Activated CD4-positive, CD25-positive, alpha-beta regulatory T cell treated with anti-CD3 and anti-CD28 coated beads, Interleukin-2, amount 50 U/mL, for 16 hours (primary cell): ENCODE results near the gene RABGGTA.

Source experiments
- DNase-seq: peaks from one replicate; pipeline ENCODE4 v3.0.0-alpha.2; 2020; ENCODE audit warnings: low read depth, low spot score

Gene RABGGTA, protein sequence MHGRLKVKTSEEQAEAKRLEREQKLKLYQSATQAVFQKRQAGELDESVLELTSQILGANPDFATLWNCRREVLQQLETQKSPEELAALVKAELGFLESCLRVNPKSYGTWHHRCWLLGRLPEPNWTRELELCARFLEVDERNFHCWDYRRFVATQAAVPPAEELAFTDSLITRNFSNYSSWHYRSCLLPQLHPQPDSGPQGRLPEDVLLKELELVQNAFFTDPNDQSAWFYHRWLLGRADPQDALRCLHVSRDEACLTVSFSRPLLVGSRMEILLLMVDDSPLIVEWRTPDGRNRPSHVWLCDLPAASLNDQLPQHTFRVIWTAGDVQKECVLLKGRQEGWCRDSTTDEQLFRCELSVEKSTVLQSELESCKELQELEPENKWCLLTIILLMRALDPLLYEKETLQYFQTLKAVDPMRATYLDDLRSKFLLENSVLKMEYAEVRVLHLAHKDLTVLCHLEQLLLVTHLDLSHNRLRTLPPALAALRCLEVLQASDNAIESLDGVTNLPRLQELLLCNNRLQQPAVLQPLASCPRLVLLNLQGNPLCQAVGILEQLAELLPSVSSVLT

DNA sequence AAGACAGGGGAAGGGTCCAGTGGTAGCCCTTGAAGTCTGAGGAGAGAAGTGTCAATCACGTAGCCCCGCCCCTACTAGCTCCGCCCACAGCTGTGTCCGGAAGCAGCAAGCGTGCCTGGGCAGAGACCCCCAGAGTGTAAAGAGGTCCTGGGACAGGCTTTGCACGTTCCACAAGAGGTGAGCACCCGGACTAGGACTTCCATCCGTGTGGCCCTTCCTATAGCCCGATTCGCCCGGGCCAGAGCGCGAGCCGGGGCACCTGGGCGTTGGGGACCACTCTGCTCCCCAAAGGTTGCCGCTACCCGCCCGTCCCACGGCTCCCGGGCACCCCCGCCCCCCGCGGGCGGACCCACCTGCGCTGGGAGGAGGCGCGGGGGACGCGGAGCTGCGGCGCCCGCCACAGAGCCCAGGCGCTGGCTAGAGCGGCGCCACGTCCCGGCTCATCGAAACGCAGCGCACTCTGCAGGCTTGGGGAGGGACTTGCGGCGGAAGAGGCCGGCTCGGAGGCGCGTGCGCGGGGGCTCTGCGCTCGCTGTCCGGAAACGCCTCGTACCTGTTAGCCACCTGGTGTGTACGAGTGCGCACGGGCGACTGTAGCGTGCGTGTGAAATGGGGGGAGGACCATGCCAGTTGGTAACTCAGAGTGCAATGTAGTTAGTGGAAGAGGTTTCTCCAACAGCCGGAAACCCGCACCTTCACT, at the start of gene RABGGTA:
TSS of gene RABGGTA (minus strand) at position 464 of the 700 bp plus-strand sequence. CDS start 482 bp downstream, outside the sequence.
- peak; percentile 84 for DNase-seq

DNA sequence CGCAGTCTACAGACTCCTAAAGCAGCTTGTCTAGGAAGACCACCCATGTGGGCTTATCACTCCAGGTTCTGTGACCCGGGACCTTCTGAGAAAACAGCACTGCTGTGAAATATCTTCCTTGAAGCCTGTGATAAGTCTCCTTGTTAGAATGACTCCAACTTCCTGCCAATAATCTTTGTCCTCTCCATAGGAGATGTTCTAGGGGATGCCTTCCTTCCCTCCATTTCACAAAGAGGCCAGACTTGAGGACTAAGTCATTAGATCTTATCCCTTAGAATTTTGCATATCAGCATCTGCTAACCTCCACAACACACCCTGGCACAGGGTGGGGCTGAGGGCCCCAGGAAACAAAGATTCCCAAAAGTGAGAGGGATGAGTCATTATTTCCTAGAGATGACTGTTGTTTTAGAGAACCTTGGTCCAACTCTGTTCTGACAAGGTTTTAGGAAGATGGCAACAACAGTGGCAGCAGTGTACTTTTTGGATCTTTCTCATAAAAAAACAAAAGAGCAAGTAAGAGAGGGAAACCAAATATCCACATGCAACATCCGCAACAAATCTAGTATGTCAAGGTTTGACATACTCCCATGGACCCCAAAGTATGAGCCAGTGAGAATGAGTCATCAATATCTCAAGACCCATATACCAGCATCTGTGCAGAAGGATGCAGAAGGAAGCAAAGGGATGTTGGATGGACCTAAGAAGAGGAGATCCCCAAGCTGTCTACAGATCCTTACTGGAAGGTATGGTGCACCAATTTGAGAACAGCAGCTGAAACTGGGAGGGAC, 45.9 kb upstream of the RABGGTA start:
- DNase-seq: no peak

DNA sequence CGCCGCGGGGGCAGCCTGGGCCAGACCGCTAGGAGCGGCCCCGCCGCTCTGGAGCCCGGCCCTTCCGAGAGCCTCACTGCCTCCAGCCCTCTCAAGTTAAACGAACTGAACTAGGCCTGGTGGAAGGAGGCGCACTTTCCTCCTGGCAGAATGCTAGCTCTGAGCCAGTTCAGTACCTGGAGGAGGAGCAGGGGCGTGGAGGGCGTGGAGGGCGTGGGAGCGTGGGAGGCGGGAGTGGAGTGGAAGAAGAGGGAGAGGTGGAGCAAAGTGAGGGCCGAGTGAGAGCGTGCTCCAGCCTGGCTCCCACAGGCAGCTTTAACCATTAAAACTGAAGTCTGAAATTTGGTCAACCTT, 45.2 kb upstream of the RABGGTA start:
- no peak for DNase-seq

DNA sequence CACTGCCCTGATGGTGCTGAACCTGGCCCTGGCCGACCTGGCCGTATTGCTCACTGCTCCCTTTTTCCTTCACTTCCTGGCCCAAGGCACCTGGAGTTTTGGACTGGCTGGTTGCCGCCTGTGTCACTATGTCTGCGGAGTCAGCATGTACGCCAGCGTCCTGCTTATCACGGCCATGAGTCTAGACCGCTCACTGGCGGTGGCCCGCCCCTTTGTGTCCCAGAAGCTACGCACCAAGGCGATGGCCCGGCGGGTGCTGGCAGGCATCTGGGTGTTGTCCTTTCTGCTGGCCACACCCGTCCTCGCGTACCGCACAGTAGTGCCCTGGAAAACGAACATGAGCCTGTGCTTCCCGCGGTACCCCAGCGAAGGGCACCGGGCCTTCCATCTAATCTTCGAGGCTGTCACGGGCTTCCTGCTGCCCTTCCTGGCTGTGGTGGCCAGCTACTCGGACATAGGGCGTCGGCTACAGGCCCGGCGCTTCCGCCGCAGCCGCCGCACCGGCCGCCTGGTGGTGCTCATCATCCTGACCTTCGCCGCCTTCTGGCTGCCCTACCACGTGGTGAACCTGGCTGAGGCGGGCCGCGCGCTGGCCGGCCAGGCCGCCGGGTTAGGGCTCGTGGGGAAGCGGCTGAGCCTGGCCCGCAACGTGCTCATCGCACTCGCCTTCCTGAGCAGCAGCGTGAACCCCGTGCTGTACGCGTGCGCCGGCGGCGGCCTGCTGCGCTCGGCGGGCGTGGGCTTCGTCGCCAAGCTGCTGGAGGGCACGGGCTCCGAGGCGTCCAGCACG, 44.6 kb upstream of the RABGGTA start:
- DNase-seq: no peak

DNA sequence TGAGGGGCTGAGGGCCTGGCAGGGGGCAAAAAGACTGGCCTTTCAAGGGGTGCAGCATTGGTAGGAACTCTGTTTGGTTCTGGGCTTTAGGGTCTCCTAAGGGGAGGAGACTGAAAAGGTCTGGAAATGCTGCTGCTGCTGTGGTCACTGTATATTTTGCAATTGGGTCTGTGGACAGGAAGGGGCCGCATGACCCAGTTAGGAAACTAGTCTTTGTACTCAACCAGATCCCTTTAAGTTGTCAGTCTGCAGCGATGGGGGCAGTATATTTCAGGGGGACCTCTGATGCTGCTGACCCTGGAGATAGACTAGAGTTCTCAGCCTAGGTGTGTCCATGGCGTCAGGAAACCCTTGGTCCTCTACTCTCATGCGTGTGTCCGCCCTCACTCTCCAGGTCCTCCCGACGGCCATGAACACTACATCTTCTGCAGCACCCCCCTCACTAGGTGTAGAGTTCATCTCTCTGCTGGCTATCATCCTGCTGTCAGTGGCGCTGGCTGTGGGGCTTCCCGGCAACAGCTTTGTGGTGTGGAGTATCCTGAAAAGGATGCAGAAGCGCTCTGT, 43.9 kb upstream of the RABGGTA start:
- DNase-seq: no peak

DNA sequence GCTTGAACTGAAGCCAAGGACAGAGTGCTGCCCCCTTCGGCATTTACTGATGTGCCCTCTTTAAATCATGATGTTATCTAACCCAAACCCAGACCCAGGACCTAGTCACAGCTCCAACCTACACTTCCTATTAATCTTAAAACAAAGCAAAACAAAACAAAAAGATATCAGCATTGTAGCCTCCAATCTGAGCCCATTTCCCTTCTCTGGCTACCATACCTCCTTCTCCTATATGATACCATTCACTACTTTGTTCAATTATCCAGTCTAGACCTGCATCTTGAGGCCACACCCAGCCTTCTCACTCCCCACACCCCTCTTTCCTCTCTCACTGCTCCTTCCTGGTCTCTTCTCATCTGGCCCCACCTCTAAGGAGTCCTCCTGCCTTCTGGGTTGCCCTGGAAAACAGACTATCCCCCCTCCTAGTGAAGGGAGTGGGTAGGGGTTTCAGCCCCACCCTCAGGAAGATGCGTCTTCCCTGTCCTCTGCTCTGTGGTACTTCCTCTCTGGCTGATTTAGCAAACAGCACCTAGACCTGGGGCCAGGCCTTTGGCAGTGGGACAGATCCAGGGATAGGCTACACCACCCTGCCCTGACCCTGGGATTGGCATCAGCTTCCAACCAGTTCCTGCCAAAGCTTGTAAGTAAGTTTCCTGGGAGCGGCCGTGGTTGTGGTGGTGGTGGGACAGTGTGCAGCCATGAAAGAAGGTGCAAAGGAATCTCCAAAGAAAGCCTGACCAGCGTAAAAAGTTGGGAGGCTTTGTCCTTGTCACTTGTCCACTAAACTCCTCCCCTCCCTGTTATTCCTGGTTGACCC, 43.2 kb upstream of the RABGGTA start:
- DNase-seq: no peak

DNA sequence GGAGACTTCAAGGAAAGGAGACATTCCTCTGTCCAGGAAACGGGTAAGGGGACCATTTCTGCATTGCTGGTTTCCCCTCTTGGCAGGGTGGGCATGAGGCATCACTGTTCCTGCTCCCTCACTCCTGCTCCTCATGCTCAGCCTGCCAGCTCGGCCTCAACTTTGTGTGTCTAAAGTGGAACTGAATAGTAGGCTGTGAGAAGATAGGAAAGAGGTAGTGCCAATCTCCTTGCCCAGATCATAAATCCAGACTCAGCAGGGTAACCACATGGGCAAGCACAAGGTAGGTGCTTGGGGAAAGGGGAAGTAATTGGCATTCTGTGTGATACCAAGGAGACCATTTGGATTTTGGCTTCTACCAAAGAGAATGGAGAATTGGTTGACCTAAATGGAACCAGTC, 42.5 kb upstream of the RABGGTA start:
- no peak for DNase-seq

DNA sequence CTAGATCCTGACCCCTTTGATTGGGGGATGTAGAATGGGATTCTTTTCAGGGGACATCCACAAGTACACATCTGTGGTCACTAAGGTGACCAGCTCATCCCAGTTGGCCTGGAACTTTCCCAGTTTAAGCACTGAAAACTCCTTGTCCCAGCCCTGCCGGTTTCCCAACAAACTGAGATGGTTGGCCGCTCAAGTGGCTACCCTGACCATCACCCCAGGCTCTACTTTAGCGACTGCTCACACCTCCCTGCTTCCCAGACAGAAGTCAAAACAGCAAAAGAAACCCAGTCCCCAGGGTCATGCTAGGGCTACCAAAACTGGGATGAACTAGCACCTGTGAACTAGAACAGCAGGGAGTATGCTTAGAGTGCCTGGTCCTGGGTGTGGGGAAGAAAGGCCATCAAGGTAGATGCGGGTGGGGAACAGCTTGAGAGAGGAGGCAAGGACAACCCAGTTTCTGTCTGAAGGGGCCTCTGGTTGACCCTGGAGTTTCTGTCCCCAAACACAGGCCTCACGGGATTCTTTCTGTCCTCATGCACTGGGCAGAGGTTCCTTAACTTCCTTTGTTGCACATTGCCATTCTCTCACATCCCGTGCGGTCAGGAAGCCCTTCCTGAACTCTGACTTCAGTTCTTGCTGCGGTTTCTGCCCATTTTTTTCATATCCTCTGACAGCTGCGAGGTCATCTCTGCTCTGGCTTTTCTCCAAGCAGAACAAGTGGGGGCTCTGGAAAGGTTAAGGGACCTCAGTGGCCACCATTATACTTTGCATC, 41.5 kb upstream of the RABGGTA start:
- DNase-seq: no peak

DNA sequence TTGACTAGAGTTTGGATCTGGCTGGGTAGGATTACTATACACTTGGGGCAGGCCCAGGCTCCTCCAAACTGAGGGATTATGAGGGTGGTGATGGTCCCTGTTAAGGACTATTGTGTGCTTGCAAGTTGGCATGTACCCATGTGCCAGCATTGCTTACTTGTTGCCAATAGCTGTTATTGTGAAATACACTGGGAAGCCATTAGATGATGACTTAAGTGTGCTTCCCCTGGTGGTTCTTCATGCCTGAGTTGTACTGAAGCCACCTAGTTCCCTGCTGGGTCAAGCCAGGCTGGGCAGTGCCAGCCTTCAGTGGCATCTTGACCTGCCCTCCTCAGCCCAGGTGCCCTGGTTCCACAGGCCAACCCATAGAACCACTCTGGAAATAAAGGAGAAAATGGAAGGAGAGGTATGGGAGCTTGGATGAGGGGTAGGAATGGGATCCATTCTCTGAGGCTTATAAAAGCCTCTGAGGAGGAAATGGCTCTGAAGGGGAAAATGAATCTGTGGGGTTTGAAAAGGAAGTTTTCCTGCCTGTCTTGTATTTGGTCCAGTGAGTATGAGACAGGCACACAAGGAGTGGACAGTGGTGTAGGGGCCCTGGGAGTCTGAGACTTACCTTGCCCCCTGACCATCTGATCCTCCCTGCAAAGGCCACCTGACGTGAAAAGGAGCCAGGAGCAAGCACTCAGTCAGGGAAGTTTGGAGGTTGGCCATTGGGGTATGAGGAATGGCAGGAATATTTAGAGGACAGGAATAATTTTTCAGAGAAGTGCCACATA, 40.6 kb upstream of the RABGGTA start:
- DNase-seq: no peak

DNA sequence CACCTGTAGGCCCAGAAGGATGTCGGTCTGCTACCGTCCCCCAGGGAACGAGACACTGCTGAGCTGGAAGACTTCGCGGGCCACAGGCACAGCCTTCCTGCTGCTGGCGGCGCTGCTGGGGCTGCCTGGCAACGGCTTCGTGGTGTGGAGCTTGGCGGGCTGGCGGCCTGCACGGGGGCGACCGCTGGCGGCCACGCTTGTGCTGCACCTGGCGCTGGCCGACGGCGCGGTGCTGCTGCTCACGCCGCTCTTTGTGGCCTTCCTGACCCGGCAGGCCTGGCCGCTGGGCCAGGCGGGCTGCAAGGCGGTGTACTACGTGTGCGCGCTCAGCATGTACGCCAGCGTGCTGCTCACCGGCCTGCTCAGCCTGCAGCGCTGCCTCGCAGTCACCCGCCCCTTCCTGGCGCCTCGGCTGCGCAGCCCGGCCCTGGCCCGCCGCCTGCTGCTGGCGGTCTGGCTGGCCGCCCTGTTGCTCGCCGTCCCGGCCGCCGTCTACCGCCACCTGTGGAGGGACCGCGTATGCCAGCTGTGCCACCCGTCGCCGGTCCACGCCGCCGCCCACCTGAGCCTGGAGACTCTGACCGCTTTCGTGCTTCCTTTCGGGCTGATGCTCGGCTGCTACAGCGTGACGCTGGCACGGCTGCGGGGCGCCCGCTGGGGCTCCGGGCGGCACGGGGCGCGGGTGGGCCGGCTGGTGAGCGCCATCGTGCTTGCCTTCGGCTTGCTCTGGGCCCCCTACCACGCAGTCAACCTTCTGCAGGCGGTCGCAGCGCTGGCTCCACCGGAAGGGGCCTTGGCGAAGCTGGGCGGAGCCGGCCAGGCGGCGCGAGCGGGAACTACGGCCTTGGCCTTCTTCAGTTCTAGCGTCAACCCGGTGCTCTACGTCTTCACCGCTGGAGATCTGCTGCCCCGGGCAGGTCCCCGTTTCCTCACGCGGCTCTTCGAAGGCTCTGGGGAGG, 39.5 kb upstream of the RABGGTA start, which contains the start of gene LTB4R:
TSS of gene LTB4R (plus strand) at position 857 of the 959 bp plus-strand sequence. CDS start 4,150 bp downstream, outside the sequence.
- DNase-seq: peak; percentile 30

DNA sequence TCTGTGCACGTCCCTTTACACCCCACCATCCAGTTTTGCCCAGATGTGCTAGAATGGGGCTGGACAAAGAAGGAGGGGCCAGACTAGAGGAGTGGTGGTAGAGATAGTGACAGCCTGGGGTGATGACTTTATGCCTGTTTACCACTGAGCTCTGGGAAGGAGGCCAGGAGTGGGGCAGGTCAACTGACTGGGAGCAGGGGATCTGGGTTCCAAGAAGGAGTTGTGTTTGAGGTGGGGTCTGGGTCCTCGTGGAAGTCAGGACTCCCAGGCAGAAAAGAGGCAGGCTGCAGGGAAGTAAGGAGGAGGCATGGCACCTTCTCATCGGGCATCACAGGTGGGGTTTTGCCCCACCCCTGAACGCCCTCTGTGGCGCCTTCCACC, 38.9 kb upstream of the RABGGTA start:
- DNase-seq: no peak

DNA sequence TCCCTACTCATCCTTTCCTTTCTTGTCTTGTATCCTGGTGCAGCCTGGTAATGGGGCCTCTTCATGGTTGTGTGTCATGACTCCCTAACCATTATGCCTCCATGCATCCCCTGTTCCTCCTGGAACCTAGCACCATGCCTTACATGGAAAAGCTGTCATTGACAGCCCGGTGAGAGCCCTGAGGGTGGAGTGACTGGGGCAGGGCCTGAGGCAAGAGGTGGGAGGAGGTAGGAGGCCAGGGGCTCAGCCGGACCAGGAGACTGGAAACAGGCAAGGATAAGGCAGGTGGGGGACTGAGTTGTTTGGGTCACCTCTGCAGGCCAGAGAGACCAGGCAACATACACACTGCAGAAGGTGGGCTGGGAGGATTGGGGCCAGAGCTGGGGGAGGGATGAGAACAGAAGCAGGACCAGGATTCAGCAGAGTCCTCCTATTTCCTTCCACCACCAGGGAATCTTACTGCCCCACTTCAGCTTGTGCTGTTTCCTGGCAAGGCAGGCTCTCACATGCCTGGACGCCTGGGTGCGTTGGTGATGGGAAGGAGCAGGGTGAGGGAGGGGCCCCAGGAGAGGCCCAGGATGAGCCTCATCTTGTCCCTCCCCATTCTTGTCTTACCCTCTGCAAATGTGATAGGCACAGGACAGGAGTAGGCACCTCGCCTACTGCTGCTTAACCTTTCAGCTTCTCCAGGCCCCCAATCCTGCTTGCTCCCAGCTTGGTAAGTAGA, 38.3 kb upstream of the RABGGTA start, which contains the start of gene LTB4R2:
TSS of gene LTB4R2 (plus strand) at position 603 of the 727 bp plus-strand sequence. CDS start 525 bp downstream, outside the sequence.
- DNase-seq: no peak

DNA sequence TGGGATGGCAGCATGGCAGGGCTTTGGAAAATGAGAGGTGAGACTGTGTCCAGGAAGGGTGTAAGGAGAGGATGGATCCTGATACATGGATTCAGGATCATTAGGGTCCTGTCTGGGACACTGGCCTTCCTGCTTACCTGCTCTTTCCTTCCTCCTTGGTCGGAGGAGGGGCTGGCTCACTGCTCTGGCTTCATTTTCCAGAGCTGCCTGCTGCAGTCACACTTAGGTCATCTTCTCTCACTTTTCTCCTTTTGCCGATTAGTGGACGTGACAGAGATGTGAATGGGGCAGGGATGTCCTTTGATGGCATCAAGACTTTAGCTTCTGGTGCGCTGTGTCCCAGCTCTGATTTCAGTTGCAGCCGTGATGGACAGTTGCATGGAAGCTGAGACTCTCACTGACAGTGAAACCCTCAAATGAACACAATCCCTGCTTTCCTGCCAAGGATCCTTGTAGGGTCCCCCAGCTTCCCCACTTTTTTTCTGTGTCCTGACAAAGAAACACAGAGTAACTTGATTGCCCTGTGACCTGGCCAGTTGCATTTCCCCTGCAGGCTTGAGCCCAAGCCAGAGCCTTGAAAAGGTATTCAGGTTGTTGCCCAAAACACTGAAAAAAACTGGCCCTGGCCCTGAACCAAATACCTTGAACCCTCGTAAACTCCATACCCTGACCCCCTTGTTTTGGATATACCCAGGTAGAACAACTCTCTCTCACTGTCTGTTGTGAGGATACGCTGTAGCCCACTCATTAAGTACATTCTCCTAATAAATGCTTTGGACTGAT, 37.1 kb upstream of the RABGGTA start:
- no peak for DNase-seq

DNA sequence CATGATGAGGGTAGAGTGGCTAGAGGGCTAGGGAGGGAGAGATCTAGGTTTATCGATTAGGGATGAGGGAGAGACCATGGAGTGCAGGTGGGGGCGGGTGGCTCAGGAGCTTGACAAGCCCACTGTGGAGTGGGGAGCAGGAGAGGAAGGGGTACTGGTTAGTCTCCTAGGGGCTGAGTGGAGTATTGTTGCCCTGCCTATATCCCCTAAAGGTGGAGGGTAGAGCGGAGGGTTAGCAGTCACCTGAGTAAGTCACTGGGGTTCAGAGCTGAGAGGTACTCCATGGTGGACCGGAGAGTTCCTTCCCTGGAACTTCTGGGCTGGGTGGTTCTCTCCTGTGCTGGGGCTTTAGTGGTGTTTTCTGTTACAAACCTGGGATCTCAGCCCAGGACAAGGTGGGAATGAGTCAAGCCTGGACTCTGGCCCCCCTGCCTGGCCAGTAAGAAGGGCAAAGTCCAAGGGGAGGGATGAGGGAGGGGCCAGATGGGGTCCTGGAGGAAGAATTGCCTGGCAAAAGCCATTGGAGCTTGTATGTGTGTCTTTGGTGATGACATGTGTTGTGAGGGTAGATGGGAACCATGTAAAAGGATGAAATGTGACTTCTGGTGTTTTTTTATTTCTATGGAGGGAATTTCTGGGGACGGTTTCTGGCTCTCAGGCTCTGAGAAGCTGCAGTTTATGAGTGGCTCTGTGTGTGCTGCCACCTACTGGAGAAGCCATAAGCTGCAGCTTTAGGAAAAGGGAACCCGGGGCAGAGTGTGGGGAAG, 36.4 kb upstream of the RABGGTA start, which contains the start of gene CIDEB:
TSS of gene CIDEB (minus strand) at position 403 of the 767 bp plus-strand sequence. CDS start at position 284, 119 bp downstream.
- DNase-seq: peak; percentile 33

DNA sequence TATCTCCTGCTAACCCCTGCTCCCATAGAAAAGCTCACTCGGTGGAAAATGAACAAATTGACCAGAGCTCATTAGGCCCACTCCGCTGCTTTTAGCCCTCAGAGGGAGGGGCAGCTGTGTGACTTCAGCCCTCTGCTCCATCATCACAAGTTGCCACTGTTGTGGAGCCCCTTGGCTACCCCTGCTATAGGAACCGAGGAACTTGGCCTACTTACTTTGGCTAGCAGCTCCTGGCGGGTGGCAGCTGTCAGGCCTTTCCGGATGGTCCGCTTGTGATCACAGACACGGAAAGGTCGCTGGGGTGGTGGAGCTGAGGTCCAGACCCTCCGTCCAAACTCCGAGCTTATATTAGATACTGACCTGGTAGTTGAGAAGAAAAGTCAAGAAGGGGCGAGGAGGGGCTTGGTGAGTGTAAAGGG, 35.8 kb upstream of the RABGGTA start:
- no peak for DNase-seq
